K562 (cell line): ENCODE measurements around the gene CALHM4. TPM values are rescaled to one million over a fixed set of nuclear protein-coding genes. Genes with fewer than 3 reads are reported as not detected.

Experiments
- ATF1 ChIP-seq, 2 experiments: fragments of 450-650 bp in 1 of 2; IDR thresholded peaks; 2 replicates each; pipeline ENCODE4 v1.6.1; 2016; ENCODE audit warnings: missing compliant biosample characterization in 1 of 2, missing genetic modification characterization in 1 of 2
- FOXK2 ChIP-seq, 2 experiments: fragments of 450-650 bp; IDR thresholded peaks in 1 of 2; conservative IDR thresholded peaks in 1 of 2; 2 replicates each; pipeline ENCODE4 v1.6.1; 2016; ENCODE audit warnings: low read depth in 2 of 2, mild to moderate bottlenecking in 1 of 2
- IRF2 ChIP-seq: sonication (generic); formaldehyde crosslinking; IDR thresholded peaks from 2 replicates; pipeline ENCODE4 v1.8.1; 2022; ENCODE audit warnings: mild to moderate bottlenecking, missing genetic modification reagents
- JUN ChIP-seq, 2 experiments: sonication (generic) in 1 of 2; formaldehyde crosslinking in 1 of 2; IDR thresholded peaks; 2 replicates each; pipeline versions ENCODE4 v1.6.1 to v1.8.0; 2012 to 2022; ENCODE audit warnings: borderline replicate concordance in 2 of 2, mild to moderate bottlenecking in 2 of 2, improper control_type of control experiment in 1 of 2, low read depth in 1 of 2, low read length in 1 of 2, missing genetic modification reagents in 1 of 2
- KLF1 ChIP-seq: fragments of 450-650 bp; IDR thresholded peaks from 2 replicates; pipeline ENCODE4 v1.6.1; 2016; ENCODE audit warnings: missing genetic modification characterization, missing compliant biosample characterization
- PTRF ChIP-seq: fragments of 450-650 bp; IDR thresholded peaks from 2 replicates; pipeline ENCODE4 v1.6.1; 2016; ENCODE audit warnings: mild to moderate bottlenecking, missing genetic modification characterization, missing compliant biosample characterization
- REST ChIP-seq, 2 experiments: fragments of 450-650 bp; formaldehyde crosslinking in 1 of 2; IDR thresholded peaks; 2 replicates each; pipeline versions ENCODE4 v1.4.0 to v1.6.1; 2014 to 2020; ENCODE audit warnings: mild to moderate bottlenecking in 2 of 2, borderline replicate concordance in 1 of 2, low read depth in 1 of 2
- XRCC4 ChIP-seq: IDR thresholded peaks from one replicate; pipeline ENCODE4 v1.6.1; 2011; ENCODE audit not compliant: insufficient read depth, insufficient read length; ENCODE audit errors: extremely low read depth
- ZNF12 ChIP-seq: sonication (generic); formaldehyde crosslinking; IDR thresholded peaks from 2 replicates; pipeline ENCODE4 v1.4.0; 2020; ENCODE audit warnings: mild to moderate bottlenecking, missing genetic modification reagents
- ZNF609 ChIP-seq: sonication (generic); formaldehyde crosslinking; IDR thresholded peaks from 2 replicates; pipeline ENCODE4 v1.8.1; 2023; ENCODE audit warnings: missing genetic modification reagents, mild to moderate bottlenecking, borderline replicate concordance
- polyA plus RNA-seq, 8 experiments: library from polyadenylated mRNA; depleted of rRNA in 4 of 8; stranded (reverse) in 5 of 8; unstranded in 3 of 8; fragments of >200 nt; fragmentation: Nextera tagmentation in 2 of 8; fragmentation: Illumina TruSeq in 1 of 8; extraction: Ambion mirVana in 2 of 8; extraction: Trizol in 1 of 8; gene quantifications; 2 replicates each; pipeline versions ENCODE4 v1.2.1 to v1.2.3, GENCODE V29; 2011 to 2014; ENCODE audit warnings: inconsistent platforms in 1 of 8, missing spikeins in 1 of 8
- total RNA-seq, 7 experiments: library from RNA; depleted of rRNA in 6 of 7; stranded (reverse); fragments of >200 nt in 6 of 7; fragmentation: Illumina TruSeq in 2 of 7; extraction: Trizol in 2 of 7; gene quantifications; 2 replicates each; pipeline versions ENCODE4 v1.2.1 to v1.2.3, GENCODE V29; 2011 to 2021; ENCODE audit warnings: low replicate concordance in 1 of 7
- TF ChIP-seq, protein P1 (sequence below): fragments of 450-650 bp; formaldehyde crosslinking; IDR thresholded peaks from 2 replicates; pipeline ENCODE4 v1.4.0; 2020; ENCODE audit warnings: mild to moderate bottlenecking

CALHM4 gene
- total and polyA plus RNA-seq, 9 of the 15 experiments (the other 6 are each of a cell fraction or from before 2014, with no cell fraction given) = not detected

GRCh38 chr6:116531675-116532570 lies 21.6 kb upstream of the CALHM4 start (continued):
- TF ChIP-seq REST (IDR thresholded peaks at IDR 0.05; ENCODE audit: borderline replicate concordance) (peak; percentile 74), REST (CRISPR knock-in tag; IDR thresholded peaks at IDR 0.05; ENCODE audit: low read depth) (no peak), ZNF12 (CRISPR knock-in tag) (no peak), KLF1 (tag) (no peak), ZNF609 (no peak), FOXK2 (conservative IDR thresholded peaks at IDR 0.05 in 1 of 2, IDR thresholded peaks at IDR 0.05 in 1 of 2; ENCODE audit: low read depth in 2 of 2) (0 out of 4 replicates have a peak, but pooled peaks of 1 of the 2 experiments have one; percentile 38), IRF2 (CRISPR knock-in tag) (no peak), ATF1 (CRISPR knock-in tag; IDR thresholded peaks at IDR 0.05) (no peak), ATF1 (tag; IDR thresholded peaks at IDR 0.05) (no peak), JUN (IDR thresholded peaks at IDR 0.05; ENCODE audit: borderline replicate concordance, low read depth, low read length) (no peak), JUN (CRISPR knock-in tag; IDR thresholded peaks at IDR 0.05; ENCODE audit: borderline replicate concordance) (no peak), XRCC4 (no peak), PTRF (no peak)
- TF ChIP-seq, protein P1, sequence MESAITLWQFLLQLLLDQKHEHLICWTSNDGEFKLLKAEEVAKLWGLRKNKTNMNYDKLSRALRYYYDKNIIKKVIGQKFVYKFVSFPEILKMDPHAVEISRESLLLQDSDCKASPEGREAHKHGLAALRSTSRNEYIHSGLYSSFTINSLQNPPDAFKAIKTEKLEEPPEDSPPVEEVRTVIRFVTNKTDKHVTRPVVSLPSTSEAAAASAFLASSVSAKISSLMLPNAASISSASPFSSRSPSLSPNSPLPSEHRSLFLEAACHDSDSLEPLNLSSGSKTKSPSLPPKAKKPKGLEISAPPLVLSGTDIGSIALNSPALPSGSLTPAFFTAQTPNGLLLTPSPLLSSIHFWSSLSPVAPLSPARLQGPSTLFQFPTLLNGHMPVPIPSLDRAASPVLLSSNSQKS = no peak
